H9 (cell line): ENCODE measurements around the gene TIMM9. TPM values are rescaled to one million over a fixed set of nuclear protein-coding genes. Genes with fewer than 3 reads are reported as not detected.
A peak's percentile ranks its signal among the peaks of the same experiment; 100 is the strongest.

Experiments
- DNase-seq: peaks from one replicate; pipeline ENCODE4 v3.0.0-alpha.2; 2017
- H2AFZ ChIP-seq: one replicate; pipeline ENCODE4 v1.6.1; 2013; ENCODE audit warnings: mild to moderate bottlenecking, low read length, control low read depth, moderate library complexity
- H2AK5ac ChIP-seq: 2 replicates; pipeline ENCODE4 v1.6.1; 2013; ENCODE audit warnings: low read length, control low read depth, mixed read lengths; ENCODE audit not compliant: insufficient read length
- H2BK120ac ChIP-seq: one replicate; pipeline ENCODE4 v1.6.1; 2013; ENCODE audit warnings: low read depth, mild to moderate bottlenecking, low read length, control low read depth, inconsistent platforms; ENCODE audit not compliant: poor library complexity, severe bottlenecking
- H2BK12ac ChIP-seq: 2 replicates; pipeline ENCODE4 v1.6.1; 2013; ENCODE audit warnings: low read length, control low read depth, mixed read lengths, low read depth; ENCODE audit not compliant: insufficient read length
- H2BK15ac ChIP-seq: 2 replicates; pipeline ENCODE4 v1.6.1; 2013; ENCODE audit warnings: low read depth, low read length, control low read depth
- H2BK20ac ChIP-seq: one replicate; pipeline ENCODE4 v1.6.1; 2013; ENCODE audit warnings: low read depth, mild to moderate bottlenecking, low read length, control low read depth, inconsistent platforms; ENCODE audit not compliant: poor library complexity, severe bottlenecking
- H2BK5ac ChIP-seq: 2 replicates; pipeline ENCODE4 v1.6.1; 2013; ENCODE audit warnings: low read length, control low read depth, mixed read lengths; ENCODE audit not compliant: insufficient read length
- H3K14ac ChIP-seq: 2 replicates; pipeline ENCODE4 v1.6.1; 2013; ENCODE audit warnings: low read length, control low read depth; ENCODE audit not compliant: insufficient read depth
- H3K18ac ChIP-seq: 2 replicates; pipeline ENCODE4 v1.6.1; 2013; ENCODE audit warnings: low read depth, mild to moderate bottlenecking, mixed read lengths, low read length, control low read depth; ENCODE audit not compliant: insufficient read length
- H3K23ac ChIP-seq: 2 replicates; pipeline ENCODE4 v1.6.1; 2013; ENCODE audit warnings: low read length, control low read depth, mixed read lengths, low read depth; ENCODE audit not compliant: insufficient read length
- H3K23me2 ChIP-seq: 2 replicates; pipeline ENCODE4 v1.6.1; 2013; ENCODE audit warnings: low read depth, mild to moderate bottlenecking, mixed read lengths, low read length, control low read depth; ENCODE audit not compliant: insufficient read length, poor library complexity, severe bottlenecking
- H3K27ac ChIP-seq: 2 replicates; pipeline ENCODE4 v1.5.1; 2013; ENCODE audit warnings: low read length, control low read depth, mixed read lengths, low read depth; ENCODE audit not compliant: insufficient read length
- H3K27me3 ChIP-seq: 2 replicates; pipeline ENCODE4 v1.6.1; 2013; ENCODE audit warnings: low read length, control low read depth, inconsistent platforms; ENCODE audit not compliant: insufficient read depth
- H3K4ac ChIP-seq: 2 replicates; pipeline ENCODE4 v1.6.1; 2013; ENCODE audit warnings: low read depth, mild to moderate bottlenecking, control low read depth, inconsistent platforms, low read length, moderate library complexity
- H3K4me1 ChIP-seq: 2 replicates; pipeline ENCODE4 v1.6.1; 2013; ENCODE audit warnings: low read length, control low read depth, inconsistent platforms; ENCODE audit not compliant: insufficient read depth
- H3K4me2 ChIP-seq: 2 replicates; pipeline ENCODE4 v1.6.1; 2013; ENCODE audit warnings: low read length, control low read depth, mixed read lengths; ENCODE audit not compliant: insufficient read length, insufficient read depth
- H3K56ac ChIP-seq: 2 replicates; pipeline ENCODE4 v1.6.1; 2013; ENCODE audit warnings: low read depth, mild to moderate bottlenecking, mixed read lengths, low read length, control low read depth; ENCODE audit not compliant: insufficient read length
- H3K79me1 ChIP-seq: 2 replicates; pipeline ENCODE4 v1.6.1; 2013; ENCODE audit warnings: low read depth, mild to moderate bottlenecking, moderate library complexity, low read length, control low read depth, inconsistent platforms; ENCODE audit not compliant: insufficient read depth, poor library complexity, severe bottlenecking
- H3K79me2 ChIP-seq: 2 replicates; pipeline ENCODE4 v1.6.1; 2013; ENCODE audit warnings: low read length, control low read depth, inconsistent platforms; ENCODE audit not compliant: insufficient read depth
- H3K9ac ChIP-seq: 2 replicates; pipeline ENCODE4 v1.6.1; 2013; ENCODE audit warnings: low read length, control low read depth, mixed read lengths; ENCODE audit not compliant: insufficient read length; ENCODE audit errors: extremely low read depth
- H3K9me3 ChIP-seq: one replicate; pipeline ENCODE4 v1.6.1; 2013; ENCODE audit warnings: low read depth, low read length, inconsistent platforms; ENCODE audit not compliant: control insufficient read depth
- H3T11ph ChIP-seq: one replicate; pipeline ENCODE4 v1.6.1; 2013; ENCODE audit warnings: mild to moderate bottlenecking, low read length, control low read depth, inconsistent platforms
- H4K20me1 ChIP-seq: one replicate; pipeline ENCODE4 v1.6.1; 2013; ENCODE audit not compliant: control insufficient read depth, insufficient read length, insufficient read depth
- H4K5ac ChIP-seq: 2 replicates; pipeline ENCODE4 v1.6.1; 2013; ENCODE audit warnings: low read depth, mild to moderate bottlenecking, mixed read lengths, low read length, control low read depth; ENCODE audit not compliant: insufficient read length
- H4K8ac ChIP-seq: replicated peaks from 2 replicates; pipeline ENCODE4 v1.6.1; 2013; ENCODE audit warnings: low read length, control low read depth, mixed read lengths, low read depth; ENCODE audit not compliant: insufficient read length
- H4K91ac ChIP-seq: 2 replicates; pipeline ENCODE4 v1.6.1; 2013; ENCODE audit warnings: low read depth, mild to moderate bottlenecking, moderate library complexity, mixed read lengths, low read length, control low read depth; ENCODE audit not compliant: insufficient read length
- H3K27ac Mint-ChIP-seq, 3 experiments: 2 replicates in 2 of 3; 3 replicates in 1 of 3; pipeline ENCODE4 v1.8.0; 2020 to 2021; ENCODE audit warnings: mixed read lengths in 3 of 3, mild to moderate bottlenecking in 1 of 3, moderate library complexity in 1 of 3
- H3K27me3 Mint-ChIP-seq: 2 replicates; pipeline ENCODE4 v1.8.0; 2021; ENCODE audit warnings: low read depth, mild to moderate bottlenecking, moderate library complexity, mixed read lengths
- H3K36me3 Mint-ChIP-seq, 3 experiments: 2 replicates in 2 of 3; 3 replicates in 1 of 3; pipeline ENCODE4 v1.8.0; 2020 to 2021; ENCODE audit warnings: low read depth in 3 of 3, mixed read lengths in 3 of 3; ENCODE audit not compliant: insufficient read depth in 1 of 3
- H3K4me1 Mint-ChIP-seq, 2 experiments: 2 replicates each; pipeline ENCODE4 v1.8.0; 2020; ENCODE audit warnings: mixed read lengths in 2 of 2
- H3K4me3 Mint-ChIP-seq, 2 experiments: 2 replicates in 1 of 2; 3 replicates in 1 of 2; pipeline ENCODE4 v1.8.0; 2020 to 2021; ENCODE audit warnings: mild to moderate bottlenecking in 2 of 2, mixed read lengths in 2 of 2, moderate library complexity in 1 of 2
- H3K9me3 Mint-ChIP-seq, 2 experiments: 2 replicates in 1 of 2; 3 replicates in 1 of 2; pipeline ENCODE4 v1.8.0; 2020; ENCODE audit warnings: mild to moderate bottlenecking in 2 of 2, mixed read lengths in 2 of 2, moderate library complexity in 1 of 2
- CTCF ChIP-seq: fragments of 200-600 bp; sonication (generic); conservative IDR thresholded peaks from 3 replicates; pipeline ENCODE4 v1.8.0; 2021; ENCODE audit warnings: antibody characterized with exemption, mild to moderate bottlenecking
- WGBS: extraction: QIAGEN DNeasy Blood & Tissue Kit; methylation state at CpG from one replicate; pipeline ENCODE4 v1.1.7; 2013; ENCODE audit warnings: missing lambda C conversion rate, low lambda C conversion rate, mixed read lengths; ENCODE audit not compliant: insufficient read length; ENCODE audit errors: extremely low coverage; 5-methylcytosine and 5-hydroxymethylcytosine counted together
- total RNA-seq: library from RNA; stranded (reverse); gene quantifications from 2 replicates; pipeline ENCODE4 v1.2.1, GENCODE V29; 2021

TIMM9 gene
- total RNA-seq, 1 experiment from 2014 or later: 51.4 TPM

GRCh38 chr14:58455593-58456265 is 28.4 kb upstream of the TIMM9 start:
- peak overlapping the region in 1 of 3 experiments; percentile 65; a peak in 4 of 7 replicates for H3K27ac Mint-ChIP-seq
- Histone ChIP-seq H3K18ac (no peak overlapping the region), H3K14ac (no peak overlapping the region), H2BK12ac (no peak overlapping the region), H2AK5ac (no peak overlapping the region), H2BK120ac (no peak overlapping the region), H3K27me3 (no peaks in the 10 kb centered on the region), H3K9me3 (no peaks in the 10 kb centered on the region), H3K27ac (no peak overlapping the region), H3K79me1 (no peaks in the 10 kb centered on the region), H2BK5ac (no peak overlapping the region), H2AFZ (no peak overlapping the region), H3K4me2 (no peak overlapping the region), H3K4me1 (no peaks in the 10 kb centered on the region), H3K23ac (no peak overlapping the region), H4K20me1 (no peaks in the 10 kb centered on the region), H3K56ac (no peak overlapping the region), H4K5ac (no peak overlapping the region), H3K23me2 (no peaks in the 10 kb centered on the region), H3K79me2 (no peaks in the 10 kb centered on the region), H2BK20ac (no peak overlapping the region), H4K91ac (no peak overlapping the region), H3T11ph (no peak overlapping the region), H4K8ac (peak overlapping the region; percentile 7), H3K4ac (no peak overlapping the region), H2BK15ac (no peak overlapping the region), H3K9ac (no peak overlapping the region)
- no peak for TF ChIP-seq CTCF
- no peaks in the 10 kb centered on the region for H3K4me1 Mint-ChIP-seq
- DNase-seq: no peak
- H3K9me3 Mint-ChIP-seq: no peaks in the 10 kb centered on the region
- H3K4me3 Mint-ChIP-seq: no peak overlapping the region
- H3K36me3 Mint-ChIP-seq: peaks cover 6 to 34% (median 14%) of the 10 kb centered on the region in 3 experiments; a peak in 6 of 7 replicates
- no peaks in the 10 kb centered on the region for H3K27me3 Mint-ChIP-seq
- no CpG with 5 or more reads among the region's 9 CpGs for WGBS
